NCI-H1092 (cell line): ENCODE measurements around the gene C15orf39.
A peak's percentile ranks its signal among the peaks of the same experiment; 100 is the strongest.

Experiments
- DNase-seq: peaks from one replicate; lab custom pipeline; 2025; lab: John Stamatoyannopoulos, UW

C15orf39 gene

DNA sequence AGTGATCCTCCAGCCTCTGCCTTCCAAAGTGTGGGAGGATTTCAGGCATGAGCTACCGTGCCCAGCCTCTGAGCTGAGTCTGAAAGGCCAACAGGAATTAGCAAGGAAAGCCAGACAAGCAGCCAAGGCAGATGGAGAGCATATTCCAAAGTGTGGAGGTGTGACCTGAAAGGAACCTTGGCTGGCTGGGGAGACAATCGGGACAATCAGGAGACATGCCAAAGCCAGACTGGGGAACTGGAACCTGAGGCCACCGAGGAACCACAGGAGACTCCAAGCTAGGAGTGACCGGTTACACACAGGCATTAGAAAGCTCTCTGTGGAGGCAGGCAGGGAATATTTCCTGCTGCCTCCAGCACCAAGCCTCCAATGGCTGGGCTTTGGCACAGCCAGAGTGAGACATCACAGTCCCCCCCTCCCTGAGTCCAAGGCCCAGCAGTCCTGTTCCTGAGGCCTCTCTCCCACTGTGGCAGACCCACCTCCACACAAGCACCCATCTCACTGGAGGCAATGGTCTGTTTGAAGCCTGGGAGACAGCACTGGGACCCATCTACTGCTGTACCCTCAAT is 4.5 kb upstream of the C15orf39 start:
- DNase-seq = no peak

DNA sequence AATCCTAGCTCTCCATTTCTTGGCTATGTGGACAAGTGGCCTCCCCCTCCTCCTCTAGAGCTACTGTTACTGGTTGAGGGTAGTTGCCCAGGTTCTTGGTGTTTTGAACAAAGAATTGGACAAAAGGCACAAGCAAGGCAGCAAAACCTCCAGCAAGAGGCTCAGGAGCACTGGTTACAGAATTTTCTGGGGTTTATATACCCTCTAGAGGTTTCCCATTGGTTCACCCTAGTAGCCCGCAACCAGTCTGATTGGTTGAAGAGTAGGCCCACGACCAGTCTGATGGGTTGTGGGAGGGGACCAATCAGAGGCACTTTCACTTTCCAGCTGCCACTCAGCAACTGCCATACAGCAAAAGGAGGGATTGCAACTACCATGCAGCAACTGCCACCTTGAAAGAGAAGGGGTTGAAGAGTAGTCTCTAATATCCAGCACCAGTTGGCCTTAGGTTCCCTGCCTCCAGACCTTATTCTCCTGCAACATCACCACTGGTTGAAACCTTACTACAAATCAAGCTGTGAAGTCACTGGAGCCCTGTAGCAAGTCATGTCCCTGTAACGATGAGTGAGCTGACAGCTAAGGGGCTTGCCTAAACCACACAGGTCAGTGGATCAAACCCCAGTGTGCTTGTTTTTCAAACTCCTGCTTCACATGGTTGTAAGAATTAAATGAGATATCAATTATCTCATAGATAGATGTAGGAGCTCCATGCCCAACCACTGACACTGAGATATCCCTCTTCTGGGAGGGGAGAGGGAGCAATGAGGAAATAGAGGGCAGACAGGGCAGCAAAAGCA is 2.9 kb upstream of the C15orf39 start:
- no peak for DNase-seq

DNA sequence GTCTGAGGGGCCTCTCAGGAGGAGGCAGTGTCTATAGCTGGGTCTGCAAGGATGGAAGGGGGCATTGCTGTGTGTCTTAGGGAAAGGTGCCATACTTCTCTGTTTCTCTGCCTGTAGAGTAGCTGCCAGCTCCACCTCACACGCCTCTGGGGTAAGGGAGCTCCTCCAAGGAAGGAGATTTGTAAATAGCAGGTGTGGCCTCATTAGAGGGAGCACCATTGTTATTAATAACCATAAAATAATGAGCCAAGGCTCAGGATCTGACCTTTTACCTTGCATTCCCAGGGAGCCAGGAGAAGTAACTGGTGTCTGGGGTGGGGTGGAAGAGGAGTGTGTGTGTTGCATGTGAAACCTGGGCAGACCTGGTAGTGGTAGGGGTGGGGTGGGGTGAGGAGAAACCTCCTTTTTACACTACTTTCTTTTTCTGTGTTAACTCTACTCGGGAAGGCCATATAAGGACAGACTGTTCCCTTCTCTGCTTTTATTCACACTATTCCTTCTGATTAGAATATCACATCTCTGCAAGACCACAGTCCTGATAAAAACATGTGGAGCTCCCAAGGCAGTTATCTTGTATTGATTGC is 2.2 kb upstream of the C15orf39 start:
- no peak for DNase-seq

DNA sequence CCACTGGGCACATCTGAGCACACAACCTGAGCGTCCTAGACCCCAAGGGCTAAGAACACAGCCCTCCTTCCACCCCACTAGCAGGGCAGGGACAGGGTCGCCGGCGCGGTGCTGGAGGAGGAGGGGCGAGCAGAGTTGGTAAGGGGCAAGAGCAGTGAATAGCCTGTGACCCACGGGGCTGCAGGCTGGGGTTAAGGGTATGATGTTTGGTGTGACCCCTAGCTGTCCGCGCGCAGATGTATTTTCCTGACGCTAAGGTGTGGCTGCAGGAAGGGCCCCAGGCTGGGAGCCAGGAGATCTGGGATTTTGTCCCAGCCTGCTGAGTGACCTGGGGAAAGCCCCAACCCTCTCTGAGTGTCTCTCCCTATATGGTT is 1.3 kb upstream of the C15orf39 start:
- no peak for DNase-seq

DNA sequence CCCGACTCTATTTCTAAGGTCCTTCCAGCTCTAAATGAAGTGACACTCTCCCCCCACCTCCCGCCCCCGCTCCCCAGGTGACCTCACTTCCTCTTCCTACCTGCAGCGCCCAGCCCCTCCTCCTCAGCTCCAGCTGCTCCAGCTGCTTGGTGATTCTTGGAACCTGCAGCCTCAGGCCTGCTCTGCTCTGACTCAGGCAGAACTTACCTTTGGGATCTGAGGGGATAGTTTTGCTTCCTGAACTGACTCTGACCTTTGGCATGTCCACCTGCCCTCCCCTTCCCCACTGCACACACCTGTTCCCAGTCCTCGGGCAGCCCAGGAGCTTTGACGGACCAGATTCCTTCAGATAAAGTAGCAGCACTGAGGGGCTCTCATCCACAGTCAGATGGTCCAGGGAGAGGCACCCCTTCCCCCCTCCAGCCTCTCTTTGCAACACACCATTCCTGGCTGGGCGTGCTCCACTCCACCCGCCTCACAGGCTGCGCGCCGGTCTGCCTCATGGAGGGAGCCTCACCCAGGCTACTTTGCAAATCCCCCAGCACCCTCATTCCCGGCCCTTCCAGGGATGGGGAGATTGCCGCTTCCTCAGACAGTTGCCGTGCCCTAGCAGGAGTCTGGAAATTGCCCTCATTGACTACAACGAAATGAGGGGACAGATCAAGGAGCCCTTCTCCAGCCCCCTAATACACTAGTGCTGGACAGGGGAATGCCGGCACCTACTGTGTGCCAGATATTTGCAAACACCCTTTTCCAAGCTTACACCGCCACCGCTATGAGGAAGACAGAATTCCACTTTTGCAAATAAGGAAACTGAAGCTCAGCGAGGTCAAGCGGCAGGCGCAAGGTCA is 692 bp upstream of the C15orf39 start:
- no peak for DNase-seq

DNA sequence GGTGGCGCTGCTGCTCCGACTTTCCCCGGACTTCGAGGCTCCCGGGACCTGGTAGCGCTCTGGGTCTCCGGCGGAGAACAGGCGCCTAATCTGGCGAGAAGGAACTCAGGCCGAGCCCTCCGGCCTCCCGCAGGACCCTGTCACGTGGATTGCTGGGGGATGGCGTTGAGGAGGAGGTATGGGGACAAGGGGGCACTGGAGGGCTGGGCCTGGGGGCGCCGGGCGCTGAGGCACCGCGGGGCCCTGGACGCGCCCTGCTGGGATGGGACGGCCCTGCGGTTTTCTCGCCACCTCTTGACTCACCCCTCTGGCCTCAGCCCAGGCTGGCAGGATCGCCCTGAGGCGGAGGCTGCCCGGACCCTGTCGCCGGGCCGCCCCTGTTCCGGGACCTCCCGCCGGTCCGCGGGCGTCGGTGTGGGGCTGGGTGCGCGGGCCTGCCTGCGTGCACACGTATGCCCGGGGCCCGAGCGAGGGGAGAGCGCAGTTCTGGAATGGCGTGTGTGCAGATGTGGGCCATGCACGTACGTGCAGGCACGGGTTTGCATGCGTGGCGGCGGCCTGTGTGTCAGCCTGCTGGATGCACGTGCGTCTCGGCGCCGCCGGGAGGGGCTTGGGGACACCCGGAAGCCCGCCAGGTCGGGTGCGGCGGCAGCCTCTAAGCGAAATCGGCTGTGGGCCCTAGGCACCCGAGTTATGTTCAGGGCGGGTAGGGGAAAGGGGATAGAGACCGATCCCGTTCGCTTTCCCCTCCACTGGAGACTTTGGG is 752 bp downstream of the C15orf39 start:
- no peak for DNase-seq

- no peak for DNase-seq
These were observed 1.6 kb downstream of the C15orf39 start for GRCh38 chr15:75203017-75203907.

- no peak for DNase-seq
These were observed 2.2 kb downstream of the C15orf39 start for GRCh38 chr15:75203908-75204263.

GRCh38 chr15:75204340-75205063 is 2.8 kb downstream of the C15orf39 start:
- DNase-seq = peak; percentile 54

DNA sequence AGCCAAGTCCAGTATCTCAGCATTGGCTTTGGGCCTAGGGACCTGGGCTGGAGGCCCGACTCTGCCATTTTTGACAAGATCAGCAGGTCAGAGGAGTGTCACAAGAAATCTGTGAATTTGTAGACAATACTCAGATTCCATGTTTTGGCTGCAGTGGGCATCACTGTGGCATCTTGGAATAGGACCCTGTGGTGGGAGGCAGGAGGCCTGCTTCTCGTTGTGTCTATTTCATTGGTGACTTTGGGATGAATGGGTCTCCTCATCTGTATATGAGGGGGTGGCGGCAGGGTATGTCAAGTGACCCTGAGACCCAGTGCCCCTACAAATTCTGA is 3.3 kb downstream of the C15orf39 start:
- DNase-seq = no peak

DNA sequence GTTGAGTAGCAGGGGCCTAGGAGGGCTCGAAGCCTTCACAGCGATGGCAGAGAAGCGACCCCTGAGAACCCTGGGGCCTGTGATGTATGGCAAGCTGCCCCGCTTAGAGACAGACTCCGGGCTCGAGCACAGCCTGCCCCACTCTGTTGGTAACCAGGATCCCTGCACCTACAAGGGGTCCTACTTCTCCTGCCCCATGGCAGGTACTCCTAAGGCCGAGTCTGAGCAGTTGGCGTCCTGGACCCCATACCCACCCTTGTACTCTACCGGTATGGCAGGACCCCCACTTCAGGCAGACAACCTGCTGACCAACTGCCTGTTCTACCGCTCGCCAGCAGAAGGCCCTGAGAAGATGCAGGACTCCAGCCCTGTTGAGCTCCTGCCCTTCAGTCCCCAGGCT is 4.3 kb downstream of the C15orf39 start:
- DNase-seq = no peak

- DNase-seq = no peak
These were observed 5.3 kb downstream of the C15orf39 start for GRCh38 chr15:75206803-75207617.

DNA sequence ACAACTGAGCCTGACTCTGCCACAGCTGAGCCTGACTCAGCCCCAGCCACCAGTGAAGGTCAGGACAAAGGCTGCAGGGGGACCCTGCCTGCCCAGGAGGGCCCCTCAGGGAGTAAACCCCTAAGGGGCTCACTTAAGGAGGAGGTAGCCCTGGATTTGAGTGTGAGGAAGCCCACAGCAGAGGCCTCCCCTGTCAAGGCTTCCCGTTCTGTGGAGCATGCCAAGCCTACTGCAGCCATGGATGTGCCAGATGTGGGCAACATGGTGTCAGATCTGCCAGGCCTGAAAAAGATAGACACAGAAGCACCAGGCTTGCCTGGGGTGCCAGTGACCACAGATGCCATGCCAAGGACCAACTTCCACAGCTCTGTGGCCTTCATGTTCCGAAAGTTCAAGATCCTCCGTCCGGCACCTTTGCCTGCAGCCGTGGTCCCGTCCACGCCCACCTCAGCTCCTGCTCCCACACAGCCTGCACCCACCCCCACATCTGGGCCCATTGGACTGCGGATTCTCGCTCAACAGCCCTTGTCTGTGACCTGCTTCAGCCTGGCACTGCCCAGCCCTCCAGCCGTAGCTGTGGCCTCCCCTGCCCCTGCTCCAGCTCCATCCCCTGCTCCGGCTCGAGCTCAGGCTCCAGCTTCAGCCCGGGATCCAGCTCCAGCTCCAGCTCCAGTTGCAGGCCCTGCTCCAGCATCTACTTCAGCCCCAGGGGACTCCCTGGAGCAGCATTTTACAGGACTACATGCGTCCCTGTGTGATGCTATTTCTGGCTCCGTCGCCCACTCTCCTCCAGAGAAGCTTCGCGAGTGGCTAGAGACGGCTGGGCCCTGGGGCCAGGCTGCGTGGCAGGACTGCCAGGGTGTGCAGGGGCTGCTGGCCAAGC is 6.2 kb downstream of the C15orf39 start:
- DNase-seq = no peak

- DNase-seq = no peak
These were observed 7.0 kb downstream of the C15orf39 start for GRCh38 chr15:75208501-75209288.

DNA sequence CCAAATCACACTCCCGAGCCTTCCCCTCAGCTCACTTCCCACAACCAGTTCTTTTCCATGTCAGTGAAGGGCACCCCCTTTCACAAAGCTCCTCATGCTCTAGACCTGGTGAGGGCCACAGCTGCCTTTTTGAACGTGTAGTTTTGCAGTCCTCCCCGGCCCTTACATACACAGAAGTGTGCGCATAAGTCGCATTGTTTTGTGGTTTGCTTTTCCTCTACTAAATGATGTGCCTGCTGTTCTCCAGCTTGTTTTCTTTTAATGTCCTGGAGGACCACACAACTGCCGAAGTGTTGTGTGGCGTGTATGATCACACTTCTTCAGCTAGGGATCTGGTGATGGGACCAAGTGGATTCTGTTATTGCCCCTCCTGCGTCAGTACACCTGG is 7.6 kb downstream of the C15orf39 start:
- no peak for DNase-seq

- no peak for DNase-seq
These were observed 9.1 kb downstream of the C15orf39 start for GRCh38 chr15:75210811-75211230.

DNA sequence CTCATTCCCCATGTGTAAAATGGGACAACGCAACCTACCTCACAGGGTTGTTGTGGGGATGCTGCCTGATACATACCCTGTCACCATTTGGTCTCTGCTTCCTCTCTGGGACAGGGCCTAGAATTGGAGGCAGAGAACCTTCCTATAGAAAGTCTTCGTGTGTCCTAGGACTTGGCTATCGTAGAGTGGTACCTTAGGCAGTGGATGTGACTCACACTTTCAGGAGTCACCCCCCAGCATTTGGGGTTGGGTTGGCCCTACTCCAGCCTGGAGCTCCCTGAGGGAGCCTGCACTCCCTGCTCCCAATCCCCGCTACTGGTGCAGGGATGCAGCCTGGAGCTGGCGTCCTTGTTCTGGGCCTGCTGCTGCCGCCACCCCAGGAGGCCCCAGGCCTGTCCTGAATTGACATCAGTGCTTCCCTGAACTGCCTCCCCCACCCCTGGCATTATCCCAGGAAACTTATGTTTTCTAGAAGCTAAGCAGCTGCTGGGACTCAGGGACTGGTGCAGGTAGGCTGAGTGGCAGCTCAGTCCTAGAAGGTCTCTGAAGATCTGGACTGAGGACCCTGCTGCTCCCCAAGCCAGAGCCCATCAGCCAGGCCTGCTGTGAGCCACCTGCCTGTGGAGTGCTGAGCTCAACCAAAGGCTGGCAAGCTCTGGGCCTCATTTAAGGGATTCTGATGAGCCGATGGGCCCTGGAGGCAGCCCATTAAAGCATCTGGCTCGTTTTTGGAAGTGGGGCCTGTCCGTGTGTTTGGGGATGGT is 9.9 kb downstream of the C15orf39 start:
- DNase-seq = no peak
